ENCODE data around the gene LHFPL2.

Gene LHFPL2

DNA sequence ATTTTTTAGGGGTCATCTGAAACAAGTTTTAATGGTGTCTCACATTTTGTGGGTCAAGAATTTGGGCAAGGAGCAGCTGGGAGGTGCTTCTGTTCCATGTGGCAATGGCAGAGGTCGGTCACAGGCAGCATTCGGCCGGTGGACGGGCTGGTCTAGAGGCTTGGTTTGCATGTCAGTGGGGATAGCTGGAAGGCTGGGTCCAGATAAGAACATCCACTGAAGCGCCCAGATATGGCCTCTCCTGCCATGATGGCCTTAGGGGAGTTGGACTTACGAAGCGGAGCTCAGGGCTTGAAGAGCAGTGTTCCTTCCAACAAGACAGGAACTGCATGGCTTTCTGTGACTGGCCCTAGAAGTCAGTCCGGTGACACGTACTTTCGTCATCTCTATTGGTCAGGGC is 30.3 kb downstream of the LHFPL2 start:
- DNase-seq (ENCODE audit: low spot score): no peak

DNA sequence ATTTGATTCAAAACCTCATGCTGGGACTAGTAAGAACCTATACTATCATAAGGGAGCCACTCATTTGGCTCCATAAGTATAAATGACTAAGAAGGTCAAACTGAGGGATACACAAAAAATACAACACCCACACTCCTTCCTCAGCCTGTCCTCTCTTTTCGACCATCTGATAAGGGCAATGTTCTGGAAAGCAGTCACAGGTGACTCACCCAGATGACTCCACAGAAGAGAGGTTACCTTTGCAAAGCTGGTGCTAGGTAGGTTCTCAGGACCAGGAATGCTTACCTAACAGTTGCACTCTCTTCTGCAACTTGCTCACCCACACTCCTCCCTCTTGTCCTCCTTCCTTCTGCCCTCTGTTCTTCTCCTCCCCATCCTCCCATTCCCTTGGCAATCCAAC is 32.9 kb downstream of the LHFPL2 start:
- DNase-seq (ENCODE audit: low spot score): no peak

DNA sequence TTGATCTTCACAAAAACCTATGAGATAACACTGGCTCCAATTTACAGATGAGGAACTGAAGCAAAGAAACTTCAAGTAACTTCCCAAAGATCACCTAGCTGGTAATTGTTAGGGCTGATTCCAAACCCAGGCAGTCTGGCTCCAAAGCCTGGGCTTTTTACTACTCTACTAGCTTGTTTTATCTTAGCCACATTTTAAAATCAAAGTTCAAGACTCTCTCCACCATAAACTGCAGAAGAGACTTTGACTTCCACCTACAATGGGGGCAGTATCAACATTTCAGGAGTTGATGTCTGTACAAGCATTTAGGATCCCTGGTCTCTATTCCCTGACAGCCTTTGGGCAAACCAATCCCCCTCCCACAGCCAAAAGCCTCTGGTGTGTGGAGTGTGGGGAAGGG is 33.8 kb downstream of the LHFPL2 start:
- DNase-seq (ENCODE audit: low spot score): no peak

DNA sequence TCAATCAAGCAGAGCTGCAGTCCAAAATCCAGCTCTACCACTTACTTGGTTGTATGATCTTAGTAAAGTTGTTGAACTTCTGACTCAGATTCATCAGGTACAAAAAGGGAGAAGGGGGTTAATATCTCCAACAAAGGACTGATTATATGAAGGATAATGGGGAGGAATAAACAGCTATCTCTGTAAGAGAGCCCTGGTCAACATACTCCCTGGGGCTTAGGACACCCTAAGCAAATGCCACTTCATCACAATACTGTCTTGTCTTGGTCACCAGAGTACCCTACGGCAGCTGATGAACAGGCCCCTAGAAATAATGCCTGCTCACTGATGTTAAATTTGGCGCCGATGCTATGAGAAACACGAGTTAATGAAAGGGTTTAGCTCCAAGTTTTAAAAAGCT is 34.8 kb downstream of the LHFPL2 start:
- DNase-seq (ENCODE audit: low spot score): no peak

DNA sequence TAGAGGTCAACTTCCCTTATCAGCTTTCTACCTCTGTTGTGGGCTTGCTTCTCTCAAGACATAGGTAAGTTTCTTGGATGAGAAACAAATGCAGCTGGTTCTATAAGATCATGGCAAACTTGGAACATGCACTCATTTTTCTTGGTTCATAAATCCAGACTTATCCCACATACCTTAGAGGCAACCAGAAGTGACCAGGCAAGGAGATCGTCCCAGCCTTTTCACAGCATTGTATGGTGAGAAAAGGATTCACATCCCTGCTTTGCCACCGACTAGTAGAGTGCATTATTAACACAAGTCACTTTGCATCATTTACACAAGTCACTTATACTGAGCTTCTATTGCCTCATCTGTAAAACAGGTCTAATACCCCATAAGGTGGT is 35.4 kb downstream of the LHFPL2 start:
- DNase-seq (ENCODE audit: low spot score): no peak

DNA sequence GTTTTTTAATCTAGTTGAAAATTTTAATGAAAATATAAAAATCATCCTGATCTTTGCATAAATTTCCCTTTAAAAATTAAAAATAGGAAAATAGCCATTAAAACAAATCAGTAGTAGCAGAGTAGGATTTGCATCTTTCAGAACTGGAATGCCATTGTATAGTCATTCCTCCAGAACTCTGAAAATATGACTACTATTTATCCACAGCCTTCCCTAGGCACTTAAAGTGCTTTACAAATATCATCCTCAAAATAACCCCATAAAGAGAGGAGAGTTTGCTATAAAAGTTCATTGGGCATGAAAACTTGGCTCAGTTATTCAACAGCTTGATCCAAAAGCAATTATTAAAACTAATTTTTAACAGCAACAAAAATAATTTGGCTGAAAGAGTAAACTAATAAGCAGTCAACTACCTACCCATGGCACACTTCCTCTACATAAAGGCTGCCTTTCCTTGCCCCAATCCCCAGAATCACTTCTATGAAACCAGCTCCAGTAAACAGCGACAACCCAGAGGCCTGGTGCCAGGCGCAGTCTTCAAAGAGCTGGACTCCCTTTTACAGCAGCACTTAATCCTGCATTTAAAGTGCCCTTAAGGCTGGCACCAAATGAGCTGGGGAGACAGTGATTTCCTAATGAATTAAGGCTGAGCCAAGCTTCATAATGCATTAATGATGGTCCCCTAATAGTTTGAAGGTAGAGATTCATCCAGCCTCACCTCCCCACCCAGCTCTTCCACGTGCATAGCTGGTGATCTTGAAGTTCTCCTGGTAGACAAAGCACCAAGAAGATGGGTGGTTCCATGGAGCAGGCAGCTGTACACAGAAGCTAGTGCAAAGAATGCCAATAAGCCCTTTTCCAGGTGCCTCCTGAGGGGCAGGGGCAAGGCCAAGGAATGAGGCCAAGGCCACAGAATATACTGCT is 36.1 kb downstream of the LHFPL2 start:
- DNase-seq (ENCODE audit: low spot score): no peak

DNA sequence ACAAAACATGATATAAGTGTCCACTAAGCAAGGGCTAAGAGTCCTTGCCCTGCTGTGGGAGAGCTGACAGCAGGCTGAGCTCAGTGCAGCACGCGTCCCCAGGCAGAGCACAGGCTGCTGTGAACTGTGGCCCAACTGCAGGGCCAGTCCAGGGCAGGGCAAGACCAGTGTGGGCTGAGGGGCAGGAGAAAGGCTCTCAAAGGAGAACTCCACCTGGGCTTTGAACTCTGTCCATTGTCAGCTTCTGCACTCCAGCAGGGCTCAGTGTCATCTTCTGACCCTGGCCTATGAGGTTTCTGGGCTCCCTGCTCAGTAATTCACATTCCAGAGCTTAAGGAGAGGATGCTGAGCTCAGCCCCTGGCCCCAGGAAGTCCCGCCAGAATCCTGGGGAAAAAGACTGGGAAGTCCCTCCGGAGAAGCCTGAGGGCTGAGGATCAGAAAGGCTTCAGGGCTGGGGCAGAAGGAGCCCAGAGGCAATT is 37.4 kb downstream of the LHFPL2 start:
- no peak for DNase-seq (ENCODE audit: low spot score)

DNA sequence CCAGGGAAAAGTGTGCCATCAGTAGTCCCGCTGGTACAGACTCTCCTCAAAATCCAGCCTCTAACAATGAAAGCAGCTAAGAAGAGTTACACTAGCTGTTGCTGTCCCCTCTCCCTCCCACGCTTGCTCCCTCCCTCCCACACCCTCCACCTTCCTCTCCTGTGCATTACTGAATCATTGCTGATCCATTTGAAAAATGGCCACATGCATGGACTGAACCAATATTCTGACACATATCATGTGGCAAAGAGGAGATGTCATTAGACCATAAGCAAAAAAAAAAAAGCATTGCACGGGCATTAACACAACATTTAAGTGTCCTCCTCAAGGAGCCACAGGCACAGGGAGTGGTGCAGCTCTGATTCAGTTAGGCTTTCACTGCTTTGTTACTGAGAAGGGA is 37.9 kb downstream of the LHFPL2 start:
- DNase-seq (ENCODE audit: low spot score): no peak

DNA sequence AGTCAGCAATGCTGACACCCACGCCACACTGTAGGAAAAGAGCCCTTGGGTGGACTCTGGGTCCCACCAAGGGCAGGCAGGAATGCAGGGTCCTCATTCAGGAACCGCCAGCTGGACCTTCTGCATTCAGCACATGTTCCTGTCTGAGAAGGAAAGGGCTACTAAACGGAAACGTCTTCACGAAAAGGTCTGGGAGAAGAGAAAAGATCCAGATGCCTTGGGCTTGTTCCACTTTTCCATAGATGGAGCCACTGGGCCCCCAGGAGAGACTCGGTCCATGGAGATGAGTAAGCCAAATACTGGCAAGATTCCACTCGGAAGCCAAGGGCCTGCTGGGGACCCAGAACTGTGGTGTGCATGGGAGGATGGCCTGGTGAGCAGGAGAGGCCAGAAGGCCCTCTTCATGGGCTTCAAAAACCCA is 38.4 kb downstream of the LHFPL2 start:
- DNase-seq (ENCODE audit: low spot score): no peak

DNA sequence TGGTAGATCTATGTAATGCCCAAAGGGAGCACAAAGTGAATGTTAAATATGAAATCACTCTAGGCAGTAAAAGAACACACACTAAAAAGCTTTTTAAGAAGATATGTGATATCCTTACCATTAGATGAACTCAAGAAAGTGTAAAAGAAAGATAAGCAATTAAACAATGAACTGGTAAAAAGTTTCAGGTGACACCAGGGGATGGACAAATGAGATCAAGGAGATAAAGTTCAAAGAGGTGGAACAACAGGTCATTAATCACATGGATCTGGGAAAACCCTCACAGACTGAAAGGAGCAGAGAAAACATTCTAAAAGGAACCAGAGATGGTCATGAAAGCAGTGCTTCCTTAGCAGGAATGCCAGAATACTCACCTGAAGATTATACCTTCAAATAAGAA is 40.7 kb downstream of the LHFPL2 start:
- DNase-seq (ENCODE audit: low spot score): no peak

DNA sequence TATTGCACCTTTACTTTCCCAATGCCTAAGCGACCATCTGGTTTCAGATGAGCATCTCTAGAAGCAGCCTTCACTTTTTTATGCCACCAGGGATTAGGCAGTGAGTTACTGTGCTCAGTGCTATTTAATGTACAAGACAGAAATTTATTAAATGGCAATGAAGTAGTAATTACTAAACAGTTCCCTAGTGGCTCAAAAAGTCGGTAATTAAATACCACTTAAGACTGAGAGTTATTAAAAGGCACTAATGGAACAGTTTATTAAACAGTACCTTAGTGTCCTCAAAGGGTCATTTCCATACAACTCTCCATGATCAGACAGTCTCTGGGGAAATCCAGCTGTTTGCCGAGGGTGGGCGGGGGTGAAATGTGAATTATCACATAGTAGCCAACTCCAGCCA is 42.3 kb downstream of the LHFPL2 start:
- DNase-seq (ENCODE audit: low spot score): no peak

DNA sequence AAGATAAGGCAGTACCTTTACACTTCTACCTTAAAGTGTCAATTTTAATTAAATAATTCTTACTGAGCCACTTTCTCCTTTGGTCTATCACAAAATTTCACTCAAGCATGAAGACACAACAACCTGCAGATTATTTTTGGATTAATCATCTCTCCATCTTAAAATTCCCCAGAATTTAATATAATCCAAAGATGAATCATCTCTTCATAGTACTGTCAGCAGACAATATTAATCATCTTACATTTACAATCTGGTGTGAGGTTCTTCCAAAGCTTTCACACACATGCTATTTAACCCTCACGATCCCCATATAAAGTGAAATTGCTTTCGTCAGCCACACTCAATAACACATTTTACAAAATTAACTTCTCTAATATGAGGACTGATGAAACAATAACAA is 43.0 kb downstream of the LHFPL2 start:
- DNase-seq (ENCODE audit: low spot score): no peak

DNA sequence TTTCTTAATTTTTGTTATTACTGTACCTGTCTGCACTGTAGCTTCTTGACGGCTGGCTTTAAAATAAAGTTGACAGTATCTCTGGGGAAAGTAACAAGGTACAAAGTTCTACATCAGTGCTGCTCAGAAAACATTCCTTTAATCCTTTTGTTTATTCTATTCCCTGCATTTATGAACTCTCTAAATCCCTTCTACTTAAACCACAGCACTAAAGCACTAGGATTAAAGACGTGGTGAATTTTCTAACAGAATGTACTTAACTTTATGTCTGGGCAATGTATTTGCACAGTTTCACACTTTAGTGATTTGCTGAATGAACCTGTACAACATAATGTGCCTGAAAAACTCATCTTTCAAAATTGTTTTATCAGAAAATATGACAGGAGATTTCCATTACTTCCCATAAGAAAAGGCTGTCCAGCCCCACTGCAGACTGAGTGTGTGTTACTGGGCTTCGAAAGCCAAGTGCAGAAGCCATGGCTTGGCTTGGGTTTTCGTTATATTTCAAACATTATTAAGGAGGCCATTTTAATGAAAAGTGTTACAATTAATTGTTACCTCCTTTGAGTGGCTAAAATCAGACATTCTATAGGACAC is 43.8 kb downstream of the LHFPL2 start:
- no peak for DNase-seq (ENCODE audit: low spot score)

DNA sequence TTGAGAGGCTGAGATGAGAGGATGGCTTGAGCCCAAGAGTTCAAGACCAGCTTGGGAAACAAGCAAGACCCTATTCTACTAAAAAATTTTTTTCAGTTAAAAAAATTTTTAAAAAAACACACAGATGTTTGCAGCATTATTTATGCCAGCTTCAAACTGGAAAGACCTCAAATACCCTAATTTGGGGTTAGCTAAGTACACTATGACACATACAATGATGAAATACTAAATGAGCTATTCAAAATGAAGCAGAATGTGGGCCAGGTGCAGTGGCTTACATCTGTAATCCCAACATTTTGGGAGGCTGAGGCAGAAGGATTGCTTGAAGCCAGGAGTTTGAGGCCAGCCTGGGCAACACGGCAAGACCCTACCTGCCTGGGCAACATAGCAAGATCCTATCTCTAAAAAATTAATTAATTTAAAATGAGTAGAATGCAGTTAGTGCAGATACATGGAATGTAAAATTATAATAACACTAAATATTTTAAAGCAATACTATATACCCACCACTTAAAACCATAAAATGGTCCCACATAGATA is 44.9 kb downstream of the LHFPL2 start:
- no peak for DNase-seq (ENCODE audit: low spot score)

DNA sequence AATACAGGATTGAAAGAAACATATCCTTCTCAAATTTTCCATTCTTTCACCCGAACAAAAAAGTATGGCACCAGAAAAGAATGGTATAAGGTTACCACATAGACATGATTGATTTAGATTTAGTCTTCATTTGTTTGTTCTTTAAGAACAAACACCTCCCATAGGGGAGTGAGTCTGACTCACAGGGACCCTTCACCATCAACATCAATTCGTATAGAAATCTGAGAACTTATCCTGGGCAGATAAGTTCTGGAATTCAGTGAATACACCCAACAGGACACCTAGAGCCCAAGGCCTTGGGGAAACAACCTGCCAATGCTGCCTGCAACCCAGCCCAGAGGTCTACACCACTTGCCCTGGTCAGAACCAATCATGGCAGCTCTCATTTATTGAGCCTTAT is 46.2 kb downstream of the LHFPL2 start:
- no peak for DNase-seq (ENCODE audit: low spot score)

DNA sequence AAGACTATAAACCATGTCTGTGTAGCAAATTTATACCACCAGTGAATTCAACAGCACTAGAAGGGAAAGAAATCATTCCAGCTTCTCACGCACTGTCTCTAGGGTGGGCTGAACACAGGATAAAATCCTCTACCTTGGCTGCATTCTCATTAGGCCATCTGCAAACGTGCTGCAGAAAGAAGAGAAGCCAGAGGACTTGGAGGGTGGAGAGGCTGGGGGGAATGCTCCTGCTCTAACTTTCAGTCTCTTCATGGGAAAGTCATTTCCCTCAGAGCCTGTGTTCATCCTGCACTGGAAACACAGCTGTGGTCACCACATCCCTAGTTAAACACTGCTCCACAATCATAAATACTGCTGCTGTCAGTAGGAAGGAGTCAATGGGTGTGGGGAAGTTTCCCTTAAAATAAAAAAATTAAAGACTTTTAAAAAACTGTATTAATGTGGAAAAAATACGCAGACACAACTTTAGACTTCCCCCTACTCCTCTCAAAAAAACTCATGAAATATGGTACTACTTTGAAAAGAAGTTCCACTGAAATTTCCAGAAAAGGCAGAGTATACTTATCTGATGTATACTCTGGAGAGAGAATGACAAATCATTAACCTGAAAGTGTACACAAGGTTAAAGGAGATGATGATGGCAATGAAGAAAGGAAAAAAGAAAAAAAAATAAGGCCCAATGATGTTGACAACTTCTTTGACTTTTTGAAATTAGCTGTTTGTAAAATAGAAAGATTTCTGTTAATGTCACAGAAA is 46.8 kb downstream of the LHFPL2 start:
- DNase-seq (ENCODE audit: low spot score): no peak

DNA sequence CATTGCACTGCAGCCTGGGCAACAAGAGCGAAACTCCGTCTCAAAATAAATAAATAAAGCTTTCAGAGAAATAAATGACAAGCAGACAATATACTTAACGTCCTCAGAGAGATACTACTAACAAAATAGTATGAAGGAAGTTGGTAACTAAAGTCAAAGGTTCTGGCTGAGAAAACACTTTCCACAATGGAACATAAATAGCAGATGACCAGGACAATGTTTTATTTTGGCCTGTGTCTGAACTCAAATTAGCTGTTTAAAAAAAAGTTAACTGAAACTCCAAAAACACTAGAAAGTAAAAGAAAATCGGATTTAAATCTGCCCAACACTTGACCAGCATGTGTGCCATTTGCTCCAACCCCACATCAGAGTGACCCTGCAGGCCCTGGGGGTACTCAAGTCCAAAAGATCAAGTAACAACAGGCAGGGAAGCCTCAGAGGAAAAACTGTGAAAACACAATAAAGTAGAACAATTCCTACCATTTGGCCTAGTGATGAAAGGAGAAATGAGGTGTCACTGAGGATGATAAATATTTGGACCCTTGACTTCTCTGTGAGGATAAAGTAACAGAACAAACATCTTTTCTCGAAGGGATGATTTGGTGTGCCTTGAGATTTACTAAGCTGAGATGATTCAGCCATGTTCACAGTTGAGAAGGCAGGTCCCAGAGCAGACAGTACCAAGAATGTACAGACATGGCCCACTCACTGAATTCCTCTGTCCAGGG is 47.7 kb downstream of the LHFPL2 start:
- DNase-seq (ENCODE audit: low spot score): no peak

DNA sequence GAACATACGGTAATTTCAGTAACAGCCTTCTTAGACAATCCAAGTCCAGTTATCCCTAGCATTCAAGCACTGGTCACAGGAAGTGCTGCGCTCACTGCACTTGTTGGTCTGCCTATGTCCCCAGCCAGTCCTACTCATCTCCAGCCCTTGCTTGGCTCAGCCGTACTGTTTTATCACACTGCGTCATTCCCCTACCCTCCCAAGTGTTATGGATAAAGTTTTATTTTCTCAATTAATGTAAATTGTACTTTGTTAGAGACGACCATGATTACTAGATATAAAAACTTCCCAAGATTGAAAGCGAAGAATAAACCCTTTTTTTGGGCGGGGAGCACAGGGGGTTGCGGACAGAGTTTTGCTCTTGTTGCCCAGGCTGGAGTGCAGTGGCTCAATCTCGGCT is 49.6 kb downstream of the LHFPL2 start:
- DNase-seq (ENCODE audit: low spot score): no peak

DNA sequence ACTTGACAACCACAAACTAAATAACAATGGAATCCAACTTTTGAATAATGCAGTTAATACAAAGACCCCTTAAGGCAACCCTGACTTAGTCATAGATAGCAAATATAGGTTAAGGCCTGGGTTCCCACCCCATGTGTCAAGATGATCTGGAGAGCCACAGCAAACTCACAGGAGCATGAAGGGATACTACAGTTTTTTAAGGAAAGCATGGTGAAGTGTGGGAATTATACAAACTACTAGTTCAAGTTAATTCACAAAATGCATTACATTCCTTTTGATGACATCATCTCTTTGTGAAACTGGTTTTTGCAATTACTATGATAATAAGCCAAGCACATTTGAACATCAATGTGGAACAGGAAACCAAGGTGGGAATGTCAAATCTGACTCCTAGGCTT is 50.6 kb downstream of the LHFPL2 start:
- DNase-seq (ENCODE audit: low spot score): no peak

DNA sequence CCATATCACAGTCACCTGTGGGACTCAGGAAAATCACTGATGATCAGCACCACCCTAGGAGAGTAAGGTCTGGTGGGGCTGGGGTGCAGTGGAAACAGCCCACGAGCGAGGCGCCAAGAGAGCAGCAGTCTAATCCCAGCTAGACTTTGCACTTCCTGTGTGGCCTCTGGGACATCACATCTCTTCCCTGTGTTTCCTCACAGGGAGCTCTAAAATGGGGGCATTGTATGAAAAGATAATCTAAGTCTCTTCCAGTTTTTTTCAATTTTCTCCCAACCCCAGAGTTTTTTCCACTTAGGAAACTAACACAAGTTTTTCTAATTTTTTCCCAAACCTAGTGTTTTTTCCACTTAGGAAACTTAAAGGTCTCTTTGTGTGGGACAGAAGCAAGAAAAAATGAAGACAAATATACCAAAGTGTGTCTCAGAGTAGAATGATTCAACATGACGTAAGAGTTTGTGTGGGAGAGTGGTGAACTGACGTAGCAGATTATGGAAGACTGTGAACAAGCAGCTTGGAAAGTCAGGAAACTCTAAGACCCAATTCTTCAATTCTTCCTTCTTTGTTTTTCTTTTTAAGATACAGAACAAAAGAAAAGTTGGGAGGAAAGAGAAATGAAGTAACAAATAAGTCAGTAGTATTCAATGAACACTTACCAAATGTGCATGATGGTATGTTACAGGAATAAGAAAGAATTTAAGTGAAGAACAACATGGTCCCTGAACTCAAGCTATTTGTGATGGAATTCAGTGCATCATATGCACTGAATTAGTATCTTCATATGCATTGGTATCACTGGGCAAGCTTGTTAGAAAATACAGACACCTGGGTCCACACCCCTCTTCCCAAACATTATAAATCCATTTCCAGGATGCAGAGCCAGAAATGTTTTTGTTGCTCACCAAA is 51.3 kb downstream of the LHFPL2 start:
- DNase-seq (ENCODE audit: low spot score): no peak

DNA sequence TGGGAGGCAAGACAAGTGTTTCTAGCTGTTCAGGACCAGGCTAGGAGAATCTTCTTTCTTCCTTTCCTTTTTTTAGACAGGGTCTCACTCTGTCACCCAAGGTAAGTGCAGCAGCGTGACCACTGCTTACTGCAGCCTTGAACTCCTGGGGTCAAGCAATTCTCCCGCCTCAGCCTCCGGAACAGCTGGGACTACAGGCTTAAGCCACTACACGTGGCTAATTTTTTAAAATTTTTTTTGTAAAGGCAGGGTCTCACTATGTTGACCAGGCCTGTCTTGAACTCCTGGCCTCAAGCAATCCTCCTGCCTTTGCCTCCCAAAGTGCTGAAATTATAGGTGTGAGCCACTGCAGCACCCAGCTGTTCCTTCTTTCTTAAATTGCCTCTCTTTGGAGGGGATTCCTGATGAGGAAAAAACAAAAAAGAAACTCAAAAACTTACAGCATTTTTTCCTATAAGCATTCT is 53.1 kb downstream of the LHFPL2 start:
- DNase-seq (ENCODE audit: low spot score): no peak

All from cerebellar cortex (tissue), 1 donor.